Activated CD4-positive, alpha-beta memory T cell treated with anti-CD3 and anti-CD28 coated beads for 36 hours (primary cell): ENCODE data around the gene PDE6B. TPM values are rescaled to one million over a fixed set of nuclear protein-coding genes. Genes with fewer than 3 reads are reported as not detected.
A peak's percentile ranks its signal among the peaks of the same experiment; 100 is the strongest.
"Not testable (repeated sequence)": the region's sequence is repeated elsewhere in the genome, so short reads cannot be mapped to it uniquely, and the experiment has no call there.

Experiments used
- CTCF ChIA-PET: fragments of 350-600 bp; sonication (Branson Sonifier 250); formaldehyde crosslinking; loops from one replicate; lab custom pipeline; 2021; ENCODE audit warnings: antibody characterized with exemption, inconsistent platforms; lab: Charles Lee
- POLR2A ChIA-PET: fragments of 350-600 bp; sonication (Branson Sonifier 250); formaldehyde crosslinking; loops from one replicate; lab custom pipeline; 2021; ENCODE audit warnings: antibody characterized with exemption; lab: Charles Lee
- DNase-seq: peaks from one replicate; pipeline ENCODE4 v3.0.0-alpha.2; 2020
- H3K27ac Mint-ChIP-seq: one replicate; pipeline ENCODE4 v1.8.0; 2021; ENCODE audit warnings: mixed read lengths
- H3K27me3 Mint-ChIP-seq: one replicate; pipeline ENCODE4 v1.8.0; 2021; ENCODE audit warnings: mixed read lengths
- H3K36me3 Mint-ChIP-seq: one replicate; pipeline ENCODE4 v1.8.0; 2021; ENCODE audit warnings: mixed read lengths
- H3K4me1 Mint-ChIP-seq: one replicate; pipeline ENCODE4 v1.8.0; 2021; ENCODE audit warnings: low read depth, mixed read lengths
- H3K4me3 Mint-ChIP-seq: one replicate; pipeline ENCODE4 v1.8.0; 2021; ENCODE audit warnings: mild to moderate bottlenecking, mixed read lengths
- H3K9me3 Mint-ChIP-seq: one replicate; pipeline ENCODE4 v1.8.0; 2021; ENCODE audit warnings: mixed read lengths
- intact Hi-C: fragments of 100-400 bp; cut with micrococcal nuclease; formaldehyde crosslinking; loops from one replicate; pipeline ENCODE4 v1.15.1; 2023
- total RNA-seq, 2 experiments: library from RNA; stranded (reverse); gene quantifications; one replicate each; pipeline ENCODE4 v1.2.3, GENCODE V29; 2021

Gene PDE6B
- total RNA-seq, 2 experiments from 2014 or later: 16.1 to 22.9 TPM

DNA sequence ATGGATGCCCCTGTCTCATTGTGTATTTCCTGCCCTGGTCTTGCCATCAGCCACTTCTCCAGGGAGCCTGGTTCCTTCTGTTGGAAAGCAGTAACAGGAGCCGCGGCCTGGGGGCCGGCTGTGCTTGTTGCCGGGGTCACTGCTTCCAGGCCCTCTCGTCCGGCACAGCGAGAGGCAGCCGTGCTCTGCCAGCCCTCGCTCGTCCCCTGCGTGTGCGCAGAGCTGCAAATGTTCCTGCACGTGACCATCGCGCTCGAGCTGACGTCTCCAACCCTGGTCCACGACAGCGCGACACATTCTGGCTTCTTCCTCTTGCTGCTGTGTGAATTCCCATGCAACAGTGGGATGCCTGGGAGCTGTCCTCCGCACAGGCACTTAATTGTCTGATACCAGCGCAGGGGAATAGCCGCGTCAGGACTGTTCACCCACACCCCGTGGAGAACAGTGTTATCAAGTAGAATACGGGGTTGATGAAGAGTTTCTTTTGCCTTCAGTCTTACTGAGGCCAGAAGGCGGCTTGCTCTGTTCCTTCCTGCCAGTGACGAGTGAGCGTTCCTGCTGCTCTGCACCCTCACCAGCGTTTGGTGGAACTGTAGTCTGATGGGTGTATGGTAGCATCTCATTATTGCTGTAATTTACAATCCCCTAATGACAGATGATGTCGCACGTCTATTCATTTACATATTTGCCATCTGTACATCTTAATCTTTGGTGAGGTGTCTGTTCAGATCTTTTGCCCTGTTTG lies 12.3 kb downstream of the PDE6B start:
- CTCF ChIA-PET: no interaction called here
- Mint-ChIP-seq H3K27ac (no peak overlapping the region), H3K9me3 (peaks cover 2% of the 10 kb centered on the region), H3K36me3 (no peaks in the 10 kb centered on the region), H3K4me1 (no peaks in the 10 kb centered on the region), H3K4me3 (no peak overlapping the region), H3K27me3 (peaks cover 11% of the 10 kb centered on the region)
- POLR2A ChIA-PET: no interaction called here
- DNase-seq: no peak
- intact Hi-C loops: no loop called here

DNA sequence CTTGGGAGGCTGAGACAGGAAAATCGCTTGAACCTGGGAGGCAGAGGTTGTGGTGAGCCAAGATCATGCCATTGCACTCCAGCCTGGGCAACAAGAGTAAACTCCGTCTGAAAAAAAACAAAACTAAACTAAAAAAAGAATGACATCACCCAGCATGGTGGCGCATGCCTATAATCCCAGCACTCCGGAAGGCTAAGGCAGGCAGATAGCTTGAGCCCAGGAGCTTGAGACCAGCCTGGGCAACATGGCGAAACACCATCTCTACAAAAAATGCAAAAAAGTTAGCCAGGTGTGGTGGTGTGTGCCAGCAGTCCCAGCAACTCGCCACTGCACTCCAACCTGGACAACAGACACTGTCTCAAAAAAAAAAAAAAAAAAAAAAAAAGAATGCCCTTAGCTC lies 17.0 kb downstream of the PDE6B start:
- CTCF ChIA-PET, POLR2A ChIA-PET: not testable (repeated sequence)

DNA sequence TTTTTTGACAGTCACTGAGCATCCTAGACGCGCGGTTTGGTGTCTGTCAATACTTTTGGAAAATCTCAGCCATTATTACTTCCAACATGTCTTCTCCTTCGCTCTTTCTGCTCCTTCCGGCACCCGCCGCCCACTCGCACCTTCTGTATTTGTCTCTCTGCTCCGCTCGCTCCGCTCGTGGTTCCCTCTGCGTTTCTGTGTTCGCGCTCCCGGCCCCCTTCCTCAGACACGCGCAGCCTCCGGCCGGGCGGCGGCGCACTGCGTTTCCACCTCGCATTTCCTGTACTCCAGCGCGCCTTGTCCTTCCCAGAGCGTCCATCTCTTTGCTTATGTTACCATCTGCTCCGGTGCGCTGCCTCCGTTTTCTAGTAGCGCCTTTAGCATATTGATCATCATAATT lies 21.1 kb downstream of the PDE6B start:
- Mint-ChIP-seq H3K4me3 (peak overlapping the region; percentile 60), H3K4me1 (peaks cover 5% of the 10 kb centered on the region), H3K27ac (peak overlapping the region; percentile 8), H3K27me3 (peaks cover 20% of the 10 kb centered on the region), H3K36me3 (no peaks in the 10 kb centered on the region), H3K9me3 (peaks cover 7% of the 10 kb centered on the region)
- CTCF ChIA-PET: interaction anchor here (0.9 kb wide), 1 partner anchor 43 kb away, joined by 3 read pairs; no protein-coding TSS in a partner anchor
- intact Hi-C loops: no loop called here
- DNase-seq: peak; percentile 51
- POLR2A ChIA-PET: no interaction called here

More for the DNA sequence above, 17.0 kb downstream of the PDE6B start:
- DNase-seq, H3K9me3 Mint-ChIP-seq, H3K27ac Mint-ChIP-seq, H3K4me1 Mint-ChIP-seq, intact Hi-C loops, H3K36me3 Mint-ChIP-seq, H3K4me3 Mint-ChIP-seq: not testable (repeated sequence)
- peaks cover 29% of the 10 kb centered on the region for H3K27me3 Mint-ChIP-seq

DNA sequence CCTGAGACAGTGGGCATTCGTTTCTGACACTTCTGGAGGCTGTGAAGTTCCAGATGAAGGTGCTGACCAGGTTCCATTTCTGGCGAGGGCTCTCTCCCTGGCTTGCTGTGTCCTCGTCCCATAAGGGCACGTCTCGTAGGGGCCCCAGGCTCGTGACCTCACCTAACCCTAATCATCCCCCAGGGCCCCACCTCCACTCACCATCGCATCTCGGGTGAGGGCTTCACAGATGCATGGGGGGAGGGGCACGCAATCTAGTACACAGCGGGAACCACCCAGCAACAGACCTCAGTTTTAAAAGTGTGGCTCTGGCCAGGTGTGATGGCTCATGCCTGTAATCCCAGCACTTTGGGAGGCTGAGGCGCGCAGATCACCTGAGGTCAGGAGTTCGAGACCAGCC lies 22.1 kb downstream of the PDE6B start:
- peaks cover 24% of the 10 kb centered on the region for H3K27me3 Mint-ChIP-seq
- peaks cover 7% of the 10 kb centered on the region for H3K9me3 Mint-ChIP-seq
- no peak for DNase-seq
- H3K36me3 Mint-ChIP-seq: no peaks in the 10 kb centered on the region
- CTCF ChIA-PET: interaction anchor here (1.4 kb wide), 1 partner anchor 16 kb away, joined by 4 read pairs; no protein-coding TSS in a partner anchor
- POLR2A ChIA-PET: no interaction called here
- H3K27ac Mint-ChIP-seq: no peak overlapping the region
- intact Hi-C loops: no loop called here
- peaks cover 5% of the 10 kb centered on the region for H3K4me1 Mint-ChIP-seq
- no peak overlapping the region for H3K4me3 Mint-ChIP-seq

DNA sequence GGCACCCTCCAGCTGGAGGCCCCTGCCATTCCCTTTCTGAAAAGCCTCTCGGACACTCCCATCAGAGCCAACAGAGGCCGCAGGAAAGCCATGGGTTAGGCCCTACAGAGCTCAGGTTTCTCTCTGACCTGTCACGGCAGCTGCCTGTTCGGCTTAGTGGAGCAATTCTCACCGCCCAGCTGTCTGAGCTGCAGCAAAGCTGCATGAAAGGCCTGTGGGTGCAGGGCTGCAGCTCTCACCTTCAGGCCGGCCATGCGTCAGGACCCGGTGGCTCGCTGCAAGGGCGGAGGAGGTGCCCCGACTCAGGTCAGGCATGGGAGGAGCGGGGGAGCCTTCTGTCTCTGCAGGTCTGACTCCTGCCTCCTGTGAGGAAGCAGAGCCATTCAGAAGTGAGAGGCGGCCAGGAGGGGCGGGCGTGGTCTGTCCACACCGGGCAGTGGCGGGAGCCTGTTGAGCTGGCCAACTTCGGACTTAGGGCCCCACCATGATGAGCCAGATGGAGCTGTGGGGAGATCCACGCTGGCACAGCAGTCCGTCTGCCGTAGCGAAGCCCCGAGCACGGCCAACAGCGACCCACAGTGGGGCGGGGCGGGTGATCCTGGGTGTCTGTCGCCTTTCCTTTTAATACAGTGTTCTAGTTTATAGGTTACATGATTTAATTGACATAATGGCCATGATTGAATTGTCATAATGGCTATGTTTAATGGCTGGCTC lies 23.4 kb downstream of the PDE6B start:
- peaks cover 5% of the 10 kb centered on the region for H3K4me1 Mint-ChIP-seq
- intact Hi-C loops: no loop called here
- H3K27ac Mint-ChIP-seq: no peak overlapping the region
- peaks cover 18% of the 10 kb centered on the region for H3K27me3 Mint-ChIP-seq
- ChIA-PET POLR2A (no interaction called here), CTCF (interaction anchor here (0.6 kb wide), 1 partner anchor 361 kb away, joined by 4 read pairs; no protein-coding TSS in a partner anchor)
- no peak for DNase-seq
- peaks cover 2% of the 10 kb centered on the region for H3K9me3 Mint-ChIP-seq
- no peak overlapping the region for H3K4me3 Mint-ChIP-seq
- H3K36me3 Mint-ChIP-seq: no peaks in the 10 kb centered on the region

DNA sequence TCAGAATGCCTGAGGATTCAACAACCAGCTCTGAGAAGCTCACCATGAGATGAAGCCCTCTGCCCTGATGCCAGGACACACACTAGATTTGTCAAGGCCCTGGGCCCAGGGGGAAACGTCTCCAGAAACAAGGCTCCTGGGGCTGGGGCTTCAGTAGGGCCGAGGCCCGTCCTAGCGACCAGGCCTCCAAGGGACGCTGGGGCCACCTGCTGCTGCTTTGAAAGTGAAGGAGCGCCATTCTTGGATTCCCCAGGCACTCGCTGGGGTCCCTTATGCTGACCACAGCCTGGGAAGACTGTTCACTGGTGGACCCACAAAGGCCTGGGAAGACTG lies 23.9 kb downstream of the PDE6B start:
- CTCF ChIA-PET: no interaction called here
- DNase-seq: no peak
- Mint-ChIP-seq H3K27me3 (peaks cover 18% of the 10 kb centered on the region), H3K36me3 (no peaks in the 10 kb centered on the region), H3K27ac (no peak overlapping the region), H3K4me1 (peaks cover 5% of the 10 kb centered on the region), H3K4me3 (no peak overlapping the region), H3K9me3 (peaks cover 2% of the 10 kb centered on the region)
- POLR2A ChIA-PET: no interaction called here
- intact Hi-C loops: no loop called here

DNA sequence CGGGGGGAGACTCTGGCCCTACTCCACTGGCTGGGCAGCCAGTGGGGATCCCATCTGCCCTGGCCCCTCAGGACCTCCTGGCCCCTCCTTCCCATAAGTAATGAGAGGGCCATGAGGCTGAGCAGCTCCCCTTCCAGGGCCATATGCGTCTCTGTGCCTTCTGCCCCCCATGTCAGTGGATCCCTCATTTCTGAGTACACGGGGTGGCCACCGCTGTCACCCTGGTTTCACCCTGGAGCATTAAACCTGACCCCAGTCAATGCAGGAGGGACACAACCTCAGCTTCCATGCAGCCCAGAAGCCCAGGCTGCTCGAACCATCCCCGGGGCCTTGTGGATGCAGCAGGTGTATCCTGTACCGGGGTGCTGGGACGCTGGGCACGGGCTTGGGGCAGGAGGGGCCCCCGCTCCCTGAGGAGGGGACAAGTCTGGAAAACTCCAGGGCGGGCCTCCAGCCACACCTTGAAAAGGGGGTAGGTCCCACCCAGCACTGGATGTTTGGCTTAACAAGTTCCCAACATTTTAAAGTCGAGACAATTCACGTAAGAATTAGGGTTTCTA lies 24.5 kb downstream of the PDE6B start:
- peaks cover 5% of the 10 kb centered on the region for H3K4me1 Mint-ChIP-seq

DNA sequence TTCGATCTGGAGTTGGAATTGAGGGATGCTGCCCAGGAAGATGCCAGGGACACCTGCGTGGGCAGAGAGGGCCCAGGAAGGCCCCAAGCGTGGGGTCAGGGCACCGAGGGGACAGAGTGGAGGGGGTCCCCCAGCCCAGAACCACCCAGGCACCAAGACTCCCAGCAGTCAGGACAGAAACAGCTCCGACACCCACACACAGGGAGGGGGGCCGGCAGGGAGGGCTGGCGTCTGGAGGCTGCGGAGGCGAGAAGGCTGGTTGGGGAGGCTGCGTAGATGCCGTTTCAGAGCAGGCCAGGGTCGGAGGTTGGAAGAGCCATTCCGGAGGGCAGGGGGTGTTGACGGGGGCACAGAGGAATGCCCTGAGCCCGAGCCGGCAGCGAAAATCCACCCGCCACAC lies 25.1 kb downstream of the PDE6B start:
- H3K27me3 Mint-ChIP-seq: peaks cover 15% of the 10 kb centered on the region
- H3K4me3 Mint-ChIP-seq: no peak overlapping the region
- H3K4me1 Mint-ChIP-seq: peaks cover 5% of the 10 kb centered on the region
- POLR2A ChIA-PET: no interaction called here
- no peaks in the 10 kb centered on the region for H3K36me3 Mint-ChIP-seq
- CTCF ChIA-PET: no interaction called here
- intact Hi-C loops: no loop called here
- no peak for DNase-seq
- H3K9me3 Mint-ChIP-seq: no peaks in the 10 kb centered on the region
- no peak overlapping the region for H3K27ac Mint-ChIP-seq

More for the DNA sequence above, 24.5 kb downstream of the PDE6B start:
- Mint-ChIP-seq H3K9me3 (peaks cover under 1% of the 10 kb centered on the region), H3K36me3 (no peaks in the 10 kb centered on the region), H3K4me3 (no peak overlapping the region), H3K27me3 (peaks cover 17% of the 10 kb centered on the region), H3K27ac (no peak overlapping the region)
- DNase-seq: no peak
- intact Hi-C loops: no loop called here
- ChIA-PET POLR2A (no interaction called here), CTCF (no interaction called here)

DNA sequence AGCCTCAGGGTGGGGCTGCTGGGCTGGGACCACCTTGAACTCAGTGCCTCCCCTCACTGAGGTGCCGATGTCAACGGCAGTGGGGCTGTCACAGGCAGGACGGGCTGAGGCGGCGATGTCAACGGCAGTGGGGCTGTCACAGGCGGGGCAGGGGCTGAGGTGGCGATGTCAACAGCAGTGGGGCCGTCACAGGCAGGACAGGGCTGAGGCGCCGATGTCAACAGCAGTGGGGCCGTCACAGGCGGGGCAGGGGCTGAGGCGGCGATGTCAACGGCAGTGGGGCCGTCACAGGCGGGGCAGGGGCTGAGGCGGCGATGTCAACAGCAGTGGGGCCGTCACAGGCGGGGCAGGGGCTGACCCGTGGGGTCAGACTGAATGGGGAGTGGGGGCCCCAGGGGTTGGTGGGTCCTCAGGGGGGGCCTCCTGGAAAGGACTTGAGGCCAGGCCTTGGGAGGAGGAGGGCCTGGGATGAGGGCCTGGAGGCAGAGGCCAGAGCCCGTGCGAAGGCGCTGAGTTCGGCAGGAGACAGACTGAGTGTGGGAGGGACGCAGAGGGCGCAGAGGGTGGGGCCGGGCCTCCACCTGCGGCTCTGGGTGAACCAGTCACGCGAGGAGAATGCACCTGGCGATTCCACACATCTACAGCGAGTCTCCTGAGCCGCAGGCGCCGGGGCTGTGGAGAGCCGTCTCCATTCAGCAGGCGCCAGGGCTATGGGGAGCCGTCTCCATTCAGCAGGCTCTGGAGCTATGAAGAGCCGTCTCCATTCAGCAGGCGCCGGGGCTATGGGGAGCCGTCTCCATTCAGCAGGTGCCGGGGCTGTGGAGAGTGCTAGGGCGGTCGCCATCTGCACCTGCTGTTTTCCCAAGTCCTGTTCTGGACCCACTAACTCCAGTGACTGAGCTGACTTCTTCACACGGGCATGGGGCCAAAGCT lies 25.8 kb downstream of the PDE6B start:
- POLR2A ChIA-PET: no interaction called here
- no peak for DNase-seq

DNA sequence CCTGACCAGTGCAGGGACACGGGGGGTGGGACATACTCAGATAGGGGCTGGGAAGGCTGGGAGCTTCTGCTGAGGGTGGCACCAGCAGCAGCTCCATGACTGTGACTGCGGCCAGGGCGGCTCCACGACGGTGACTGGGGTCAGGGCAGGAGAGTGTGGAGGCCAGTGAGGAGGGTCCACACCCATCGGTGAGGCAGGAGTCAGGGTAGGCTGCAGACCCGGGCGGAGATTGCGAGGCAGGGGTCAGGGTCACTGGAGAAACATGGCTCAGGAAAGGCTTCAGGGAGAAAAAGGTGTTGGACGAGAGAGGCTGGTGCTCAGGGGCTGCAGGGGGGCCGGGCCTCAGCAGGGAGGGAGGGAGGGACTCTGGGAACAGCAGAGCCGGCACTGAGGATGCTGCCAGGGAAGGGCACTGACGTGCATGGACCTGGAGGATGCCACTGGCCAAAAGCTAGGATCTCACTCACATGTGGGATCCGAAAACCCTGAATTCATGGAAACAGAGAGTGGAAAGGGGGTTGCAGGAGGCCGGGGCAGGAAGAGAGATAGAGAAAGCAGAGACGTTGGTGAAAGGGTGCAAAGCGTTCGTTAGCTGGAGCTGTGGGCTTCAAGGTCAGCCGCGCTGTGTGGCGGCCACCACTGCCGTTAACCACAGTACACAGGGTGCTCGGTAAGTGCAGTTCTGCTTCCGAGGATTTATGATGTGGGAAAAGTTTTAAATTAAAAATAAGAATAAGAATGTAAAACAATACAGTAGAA lies 26.7 kb downstream of the PDE6B start:
- CTCF ChIA-PET: no interaction called here
- Mint-ChIP-seq H3K27me3 (peaks cover 9% of the 10 kb centered on the region), H3K27ac (no peak overlapping the region), H3K36me3 (no peaks in the 10 kb centered on the region), H3K4me1 (no peaks in the 10 kb centered on the region), H3K9me3 (no peaks in the 10 kb centered on the region), H3K4me3 (no peak overlapping the region)
- intact Hi-C loops: no loop called here
- POLR2A ChIA-PET: no interaction called here
- DNase-seq: no peak

More for the DNA sequence above, 25.8 kb downstream of the PDE6B start:
- Mint-ChIP-seq H3K36me3 (no peaks in the 10 kb centered on the region), H3K27ac (no peak overlapping the region), H3K4me3 (no peak overlapping the region), H3K4me1 (peaks cover 4% of the 10 kb centered on the region), H3K9me3 (no peaks in the 10 kb centered on the region), H3K27me3 (peaks cover 11% of the 10 kb centered on the region)
- CTCF ChIA-PET: no interaction called here
- intact Hi-C loops: no loop called here

DNA sequence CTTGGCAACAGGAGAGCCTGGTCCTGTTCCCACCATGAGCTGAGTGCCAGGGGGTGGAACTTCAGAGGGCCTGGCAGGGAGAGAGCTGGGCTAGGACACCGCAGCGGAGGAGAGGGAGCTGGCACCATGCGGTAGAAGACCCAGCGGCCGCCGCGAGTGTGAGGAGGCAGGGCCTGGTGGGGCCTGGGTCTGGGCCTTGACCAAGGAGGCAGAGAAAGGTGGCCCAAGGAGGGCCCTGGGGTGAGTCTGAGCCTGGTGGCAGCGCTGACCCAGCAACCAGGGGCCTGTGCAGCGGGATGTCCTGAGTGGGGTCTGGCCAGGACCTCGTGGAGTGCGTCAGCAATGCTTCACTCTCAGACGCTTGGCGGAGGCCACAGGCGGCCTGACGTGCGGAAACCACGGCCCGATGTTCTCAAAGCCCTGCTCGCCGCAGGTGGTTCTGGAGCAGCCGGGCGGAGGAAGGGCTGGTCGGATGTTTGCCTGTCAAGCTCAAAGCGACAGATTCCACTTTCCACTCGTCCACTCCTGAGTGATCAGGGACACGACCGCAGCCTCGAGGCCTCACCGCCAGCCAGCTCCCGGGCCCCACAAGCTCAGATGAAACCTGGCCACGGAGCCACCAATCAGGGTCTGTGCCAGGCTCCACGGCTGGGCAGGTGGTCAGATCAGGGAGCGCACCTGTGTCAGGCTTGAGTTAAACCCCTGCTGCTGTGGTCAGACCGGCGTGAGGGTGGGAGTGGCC lies 27.9 kb downstream of the PDE6B start:
- no peak for DNase-seq
- Mint-ChIP-seq H3K27me3 (peaks cover 4% of the 10 kb centered on the region), H3K4me1 (no peaks in the 10 kb centered on the region), H3K36me3 (no peaks in the 10 kb centered on the region), H3K4me3 (no peak overlapping the region), H3K27ac (no peak overlapping the region), H3K9me3 (no peaks in the 10 kb centered on the region)
- POLR2A ChIA-PET: no interaction called here
- CTCF ChIA-PET: no interaction called here
- intact Hi-C loops: no loop called here
